GM21390 (cell line): ENCODE measurements around the gene LGALS7.
"Not testable (repeated sequence)": the region's sequence is repeated elsewhere in the genome, so short reads cannot be mapped to it uniquely, and the experiment has no call there.

ENCODE experiments used
- ATAC-seq: cut with Tn5 transposase; IDR thresholded peaks from one replicate; pipeline ENCODE4 v1.9.1; 2021; ENCODE audit not compliant: unreplicated experiment

Gene LGALS7

DNA sequence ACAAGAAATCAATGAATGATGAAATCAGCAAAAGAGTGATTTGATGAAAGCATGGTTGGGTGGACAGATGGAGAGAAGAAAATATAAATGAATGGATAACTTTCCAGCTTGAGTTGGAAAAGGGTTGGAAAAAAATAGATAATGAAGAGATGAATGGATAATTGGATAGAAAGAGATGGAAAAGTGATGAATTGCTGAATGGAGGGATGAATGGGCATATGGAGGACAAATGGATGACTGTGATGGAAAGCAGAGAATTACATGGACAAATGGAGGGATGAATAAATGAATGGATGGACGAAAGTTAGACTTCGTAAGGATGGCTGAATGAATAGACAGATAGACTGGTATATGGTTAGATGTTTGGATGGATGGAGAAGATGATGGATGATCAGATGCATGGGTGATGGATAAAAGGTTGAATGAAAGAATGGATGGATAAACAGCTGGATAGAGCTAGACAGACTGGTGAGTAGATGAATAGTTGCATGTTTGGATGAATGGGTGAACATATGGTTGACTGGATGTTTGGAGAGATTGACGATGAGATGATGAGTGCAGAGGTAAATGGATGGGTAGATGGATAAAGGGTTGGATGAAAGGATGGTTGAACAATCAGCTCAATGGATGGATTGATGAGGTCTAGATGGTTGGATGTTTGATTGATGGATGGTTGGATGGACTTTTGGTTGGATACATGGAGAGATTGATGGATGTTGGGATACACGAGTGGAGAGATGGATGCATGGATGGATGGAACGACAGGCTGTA lies 27.4 kb upstream of the LGALS7 start:
- no peak for ATAC-seq

DNA sequence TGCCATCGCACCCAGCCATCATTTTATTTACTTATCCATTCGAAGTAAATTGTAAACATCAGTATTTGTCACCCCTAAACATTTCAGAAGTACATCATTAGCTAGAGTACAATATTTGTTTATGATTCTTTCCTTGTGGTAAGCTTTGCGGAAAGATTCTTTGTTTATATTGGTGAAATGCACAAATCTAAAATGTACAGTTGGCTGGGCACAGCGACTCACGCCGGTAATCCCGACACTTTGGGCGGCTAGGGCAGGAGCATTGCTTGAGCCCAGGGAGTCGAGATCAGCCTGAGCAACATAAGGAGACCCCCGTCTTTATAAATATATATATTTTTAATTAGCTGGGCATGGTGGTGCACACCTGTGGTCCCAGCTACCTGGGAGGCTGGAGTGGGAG lies 25.8 kb upstream of the LGALS7 start:
- ATAC-seq: no peak

DNA sequence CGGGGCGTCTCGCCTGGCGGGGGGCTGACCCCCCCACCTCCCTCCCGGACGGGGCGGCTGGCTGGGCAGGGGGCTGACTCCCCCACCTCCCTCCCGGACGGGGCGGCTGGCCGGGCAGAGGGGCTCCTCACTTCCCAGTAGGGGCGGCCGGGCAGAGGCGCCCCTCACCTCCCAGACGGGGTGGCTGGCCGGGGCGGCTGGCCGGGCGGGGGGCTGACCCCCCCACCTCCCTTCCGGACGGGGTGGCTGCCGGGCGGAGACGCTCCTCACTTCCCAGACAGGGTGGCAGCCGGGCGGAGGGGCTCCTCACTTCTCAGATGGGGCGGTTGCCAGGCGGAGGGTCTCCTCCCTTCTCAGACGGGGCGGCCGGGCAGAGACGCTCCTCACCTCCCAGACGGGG lies 24.5 kb upstream of the LGALS7 start:
- not testable (repeated sequence) for ATAC-seq

- ATAC-seq: no peak
These were observed 22.8 kb upstream of the LGALS7 start for GRCh38 chr19:38796154-38796553.

DNA sequence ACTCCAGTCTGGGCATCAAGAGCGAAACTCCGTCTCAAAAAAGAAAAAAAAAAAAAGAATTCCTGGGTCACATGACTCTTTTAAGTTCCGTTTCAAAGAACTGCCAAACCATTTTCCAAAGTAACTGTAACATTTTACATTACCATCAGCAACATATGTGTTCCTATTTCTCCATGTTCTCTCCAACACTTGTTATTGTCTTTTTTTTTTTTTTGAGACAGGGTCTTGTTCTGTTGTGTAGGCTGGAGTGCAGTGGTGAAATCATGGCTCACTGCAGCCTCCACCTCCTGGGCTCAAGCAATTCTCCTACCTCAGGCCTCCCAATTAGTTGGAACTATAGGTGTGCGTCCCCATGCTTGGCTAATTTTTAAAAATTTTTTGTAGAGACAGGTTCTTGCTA lies 22.2 kb upstream of the LGALS7 start:
- ATAC-seq: no peak

- ATAC-seq: no peak
These were observed 20.4 kb upstream of the LGALS7 start for GRCh38 chr19:38793671-38794070.

DNA sequence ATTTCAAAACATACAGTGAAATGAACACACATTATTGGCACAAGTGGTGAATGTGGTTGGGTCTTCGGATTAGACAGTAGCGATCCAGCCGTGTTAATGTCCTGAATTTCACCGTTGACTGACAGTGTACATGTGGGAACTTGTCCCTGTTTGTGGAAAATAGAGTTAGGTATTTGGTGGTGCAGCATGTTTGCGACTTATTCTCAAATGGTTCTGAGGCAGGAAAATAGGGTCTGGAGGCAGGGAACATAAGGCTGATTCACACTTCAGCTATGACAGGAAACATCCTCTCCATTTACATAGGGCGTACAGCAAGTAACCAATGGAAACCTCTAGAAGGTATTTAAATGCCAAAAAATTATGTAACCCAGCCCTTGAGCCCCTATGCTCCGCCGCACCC lies 19.9 kb upstream of the LGALS7 start:
- no peak for ATAC-seq

DNA sequence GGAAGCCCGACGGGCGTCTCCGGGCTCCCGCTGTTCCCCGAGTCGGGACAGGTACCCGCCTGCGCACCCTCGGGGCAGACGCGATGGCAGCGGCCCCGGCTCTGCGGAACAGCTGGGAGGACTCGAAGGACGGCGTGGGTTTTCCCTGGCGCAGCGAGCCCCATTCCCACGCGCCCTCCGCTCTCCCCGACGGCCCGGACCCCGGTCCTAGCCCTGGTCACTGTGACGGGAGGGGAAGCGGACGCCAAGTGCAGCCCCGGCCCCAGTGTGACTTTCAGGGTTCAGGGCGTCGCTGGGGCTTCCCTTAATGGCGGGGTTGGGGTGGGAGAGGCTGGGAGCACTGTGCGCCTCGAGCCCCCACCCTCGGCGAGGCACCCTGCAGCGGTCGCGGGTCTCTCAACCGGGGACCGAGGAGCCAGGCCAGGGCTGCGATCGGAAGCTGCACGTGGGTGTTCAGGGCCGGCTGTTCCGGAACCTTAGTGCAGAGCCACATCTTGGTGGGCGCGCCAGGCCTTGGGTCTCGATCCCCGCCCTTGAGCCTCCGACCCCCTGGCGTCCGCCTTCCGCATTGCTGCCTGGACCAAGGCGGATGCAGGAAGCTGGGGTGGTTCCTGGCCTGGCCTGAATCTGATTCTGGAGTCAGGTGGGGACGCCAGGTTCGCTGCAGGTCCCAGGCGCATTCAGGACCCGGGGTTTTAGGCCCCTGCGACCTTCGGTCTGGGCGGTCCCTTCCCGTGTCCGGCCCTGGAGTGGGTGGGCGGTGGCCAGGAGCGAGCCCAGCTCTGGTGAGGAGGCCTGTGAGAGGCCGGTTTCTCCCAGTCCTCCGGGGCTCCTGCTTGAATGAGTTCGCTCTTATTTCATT lies 19.2 kb upstream of the LGALS7 start:
- ATAC-seq: no peak

- ATAC-seq: not testable (repeated sequence)
These were observed 18.2 kb upstream of the LGALS7 start for GRCh38 chr19:38791451-38792064.

GRCh38 chr19:38790507-38791403 lies 17.4 kb upstream of the LGALS7 start:
- not testable (repeated sequence) for ATAC-seq

DNA sequence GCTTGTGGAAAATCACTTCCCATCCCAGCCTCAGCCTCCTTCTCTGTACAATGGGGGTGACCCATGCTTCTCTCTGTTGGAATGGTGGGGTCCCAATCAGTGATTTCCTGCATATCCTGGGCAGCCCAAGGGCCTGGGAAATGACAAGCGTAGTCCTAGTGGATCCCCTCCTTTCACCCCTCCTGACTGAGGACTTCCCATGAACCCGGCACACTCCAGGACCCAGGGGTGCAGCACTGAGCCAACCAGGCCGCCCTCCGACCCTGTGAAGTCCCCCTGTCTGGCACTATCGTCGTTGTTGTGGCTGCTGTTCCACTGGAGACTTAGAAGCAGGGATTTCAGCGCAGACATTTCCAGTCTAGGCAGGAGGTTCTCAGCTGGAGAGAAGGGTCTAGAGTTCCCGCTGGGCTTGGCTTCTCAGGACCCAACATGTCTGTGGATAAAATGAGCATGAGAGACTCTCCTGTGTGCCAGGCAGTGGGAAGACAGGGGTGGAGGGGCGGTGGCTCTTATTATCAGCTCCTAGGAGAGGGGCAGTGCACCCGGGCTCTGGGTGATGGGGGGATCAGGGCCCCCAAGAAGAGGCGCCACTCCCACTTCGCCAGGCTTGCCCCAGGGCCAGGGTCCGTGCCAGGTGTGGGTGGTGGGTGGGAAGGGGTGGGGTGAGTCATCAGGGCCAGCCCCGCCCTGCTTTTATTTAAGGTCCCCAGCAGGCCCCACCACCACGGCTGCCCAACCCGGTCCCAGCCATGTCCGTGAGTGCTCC lies 15.3 kb upstream of the LGALS7 start, which contains the start of gene LGALS7B:
Gene LGALS7B, plus strand, starts transcription at position 723 of the 766 bp plus-strand sequence. Its CDS starts 27 bp downstream, at position 750.
- no peak for ATAC-seq

- ATAC-seq: no peak
These were observed 13.4 kb upstream of the LGALS7 start for GRCh38 chr19:38786572-38787265.

DNA sequence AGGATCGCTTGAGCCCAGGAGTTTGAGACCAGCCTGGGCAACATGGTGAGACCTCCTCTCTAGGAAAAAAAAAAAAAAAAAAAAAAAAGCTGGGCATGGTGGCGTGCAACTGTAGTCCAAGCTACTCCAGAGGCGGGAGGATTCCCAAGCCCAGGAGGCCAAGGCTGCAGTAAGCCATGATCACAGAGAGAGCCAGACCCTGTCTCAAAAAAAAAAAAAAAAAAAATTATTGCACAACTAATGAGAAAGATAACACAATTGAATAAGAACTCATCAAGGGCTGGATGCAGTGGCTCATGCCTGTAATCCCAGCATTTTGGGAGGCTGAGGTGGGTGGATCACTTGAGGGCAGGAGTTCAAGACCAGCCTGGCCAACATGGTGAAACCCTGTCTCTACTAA lies 12.7 kb upstream of the LGALS7 start:
- not testable (repeated sequence) for ATAC-seq

DNA sequence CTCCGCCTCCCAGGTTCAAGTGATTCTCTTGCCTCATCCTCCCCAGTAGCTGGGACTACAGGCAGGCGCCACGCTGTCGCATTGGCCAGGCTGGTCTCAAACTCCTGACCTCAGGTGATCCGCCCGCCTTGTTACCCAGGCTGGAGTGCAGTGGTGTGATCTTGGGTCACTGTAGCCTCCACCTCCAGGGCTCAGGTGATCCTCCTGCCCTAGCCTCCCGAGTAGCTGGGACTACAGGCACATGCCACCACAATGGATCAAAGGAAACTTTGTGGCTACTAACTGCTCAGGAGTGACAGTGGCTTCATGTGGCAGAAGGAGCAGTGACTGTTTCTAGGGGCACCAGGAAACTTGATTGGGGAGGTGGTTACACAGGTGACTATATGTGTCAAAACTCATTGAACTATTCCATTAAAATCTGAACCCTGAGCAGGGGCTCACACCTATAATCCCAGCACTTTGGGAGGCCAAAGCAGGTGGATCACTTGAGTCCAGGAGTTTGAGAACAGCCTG lies 11.9 kb upstream of the LGALS7 start:
- no peak for ATAC-seq

- no peak for ATAC-seq
These were observed 10.9 kb upstream of the LGALS7 start for GRCh38 chr19:38784224-38784623.

DNA sequence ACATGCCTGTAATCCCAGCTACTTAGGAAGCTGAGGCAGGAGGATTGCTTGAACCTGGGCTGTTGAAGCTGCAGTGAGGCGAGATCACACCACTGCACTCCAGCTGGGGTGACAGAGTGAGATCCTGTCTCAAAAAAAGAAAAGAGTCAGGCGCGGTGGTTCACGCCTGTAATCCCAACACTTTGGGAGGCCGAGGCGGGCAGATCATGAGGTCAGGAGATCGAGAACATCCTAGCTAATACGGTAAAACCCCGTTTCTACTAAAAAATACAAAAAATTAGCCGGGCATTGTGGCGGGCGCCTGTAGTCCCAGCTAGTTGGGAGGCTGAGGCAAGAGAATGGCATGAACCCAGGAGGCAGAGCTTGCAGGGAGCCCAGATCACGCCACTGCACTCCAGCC lies 8.9 kb upstream of the LGALS7 start:
- not testable (repeated sequence) for ATAC-seq

DNA sequence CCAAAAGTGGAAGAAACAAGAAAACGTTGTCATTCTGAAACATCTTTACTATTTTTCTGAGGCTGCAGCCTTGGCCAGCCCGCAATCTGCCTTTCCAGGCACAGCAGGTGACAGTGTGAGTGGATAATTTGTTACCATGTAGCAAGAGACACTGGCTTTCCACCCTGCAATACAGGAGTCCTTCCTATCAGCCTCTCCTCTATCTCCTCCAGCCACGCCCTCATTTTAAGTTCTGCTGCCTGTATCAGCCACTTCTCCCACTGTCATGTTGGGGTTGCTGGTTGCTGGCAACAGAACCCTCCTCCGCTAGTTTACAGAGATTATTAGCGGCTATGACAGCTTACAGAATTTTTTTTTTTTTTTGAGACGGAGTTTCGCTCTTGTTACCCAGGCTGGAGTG lies 7.7 kb upstream of the LGALS7 start:
- ATAC-seq: no peak

DNA sequence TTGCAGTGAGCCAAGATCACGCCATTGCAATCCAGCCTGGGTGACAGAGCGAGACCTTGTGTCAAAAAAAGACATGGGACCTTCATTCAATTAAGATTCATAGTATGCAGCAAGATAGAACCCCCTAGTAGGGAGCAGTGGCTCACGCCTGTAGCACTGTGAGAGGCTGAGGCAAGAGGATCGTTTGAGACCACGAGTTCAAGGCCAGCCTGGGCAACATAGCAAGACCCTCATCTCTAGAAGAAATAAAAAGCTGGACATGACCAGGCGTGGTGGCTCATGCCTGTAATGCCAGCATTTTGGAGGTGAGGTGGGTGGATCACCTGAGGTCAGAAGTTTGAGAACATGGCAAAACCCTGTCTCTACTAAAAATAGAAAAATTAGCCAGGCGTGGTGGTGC lies 7.1 kb upstream of the LGALS7 start:
- no peak for ATAC-seq

DNA sequence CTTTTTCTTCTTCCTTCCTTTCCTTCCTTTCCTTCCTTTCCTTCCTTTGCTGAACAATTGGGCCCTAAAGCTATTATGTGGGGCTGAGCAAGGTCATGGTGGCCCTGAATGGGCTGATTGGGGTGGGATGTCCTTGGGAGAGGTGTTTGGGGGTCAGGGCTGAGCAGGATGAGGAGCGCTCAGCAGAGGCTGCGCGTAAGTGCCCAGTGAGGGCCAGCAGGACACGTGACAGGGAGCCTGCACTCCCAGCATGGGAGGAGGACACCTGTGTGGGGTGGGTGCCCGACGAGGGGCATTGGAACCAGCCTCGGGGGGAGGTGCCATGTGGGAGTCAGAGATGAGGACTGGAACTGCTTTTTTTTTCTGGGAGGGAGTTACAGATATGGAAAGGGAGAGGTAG lies 5.4 kb upstream of the LGALS7 start:
- ATAC-seq: no peak
